HepG2 (cell line): ENCODE measurements around the gene PPP1R12B. TPM values are rescaled to one million over a fixed set of nuclear protein-coding genes. Genes with fewer than 3 reads are reported as not detected.
"Not testable (repeated sequence)": the region's sequence is repeated elsewhere in the genome, so short reads cannot be mapped to it uniquely, and the experiment has no call there.

Source experiments
- ATAC-seq: fragments of 200-7000 bp; cut with Tn5 transposase; 3 replicates; pipeline ENCODE4 v1.9.1; 2020; ENCODE audit warnings: mild to moderate bottlenecking, moderate library complexity
- BruUV-seq: library from RNA; stranded (reverse); fragments of 400-500 nt; replicated peaks from 2 replicates; lab custom pipeline; 2021; lab: Mats Ljungman, UMichigan
- CTCF ChIA-PET: fragments of 300-600 bp; formaldehyde crosslinking; extraction: SDS; loops from one replicate; lab custom pipeline; 2021; ENCODE audit warnings: low total read pairs, inconsistent platforms, low intra/inter-chr PET ratio; lab: Yijun Ruan, JAX
- POLR2A ChIA-PET: fragments of 350-600 bp; sonication (Branson Sonifier 250); formaldehyde crosslinking; loops from one replicate; lab custom pipeline; 2020; ENCODE audit warnings: antibody characterized with exemption, inconsistent platforms; lab: Yijun Ruan, JAX
- DNase-seq: peaks from one replicate; pipeline ENCODE4 v3.0.0-alpha.2; 2015; ENCODE audit warnings: low spot score
- FAIRE-seq: peaks from 3 replicates; lab custom pipeline; 2011; peaks lifted over from hg19 to GRCh38; lab: Jason Lieb, UNC
- H2AFZ ChIP-seq: one replicate; pipeline ENCODE4 v1.6.1; 2011; ENCODE audit warnings: low read length, inconsistent platforms
- H3K27ac ChIP-seq: fragments of 300-600 bp; 3 replicates; pipeline ENCODE4 v1.8.0; 2011; ENCODE audit warnings: mixed run types, mild to moderate bottlenecking, mixed read lengths, low read length, inconsistent platforms; ENCODE audit not compliant: insufficient read depth; ENCODE audit errors: extremely low read length
- H3K27me3 ChIP-seq, 2 experiments: fragments of 200-600 bp in 1 of 2; 2 replicates in 1 of 2; 3 replicates in 1 of 2; pipeline versions ENCODE4 v1.6.0 to v1.8.0; 2011; ENCODE audit warnings: low read length in 2 of 2, mild to moderate bottlenecking in 2 of 2, moderate library complexity in 2 of 2, inconsistent platforms in 1 of 2; ENCODE audit not compliant: insufficient read depth in 2 of 2, control insufficient read depth in 1 of 2
- H3K36me3 ChIP-seq, 2 experiments: fragments of 200-600 bp in 1 of 2; replicated peaks in 1 of 2; 2 replicates in 1 of 2; 3 replicates in 1 of 2; pipeline versions ENCODE4 v1.5.1 to v1.8.0; 2011; ENCODE audit warnings: low read length in 2 of 2, inconsistent platforms in 1 of 2; ENCODE audit not compliant: insufficient read depth in 2 of 2, control insufficient read depth in 1 of 2
- H3K4me1 ChIP-seq: 2 replicates; pipeline ENCODE4 v1.5.1; 2012; ENCODE audit warnings: low read length, inconsistent platforms; ENCODE audit not compliant: insufficient read depth
- H3K4me2 ChIP-seq: 2 replicates; pipeline ENCODE4 v1.6.0; 2011; ENCODE audit warnings: low read depth, low read length, inconsistent platforms
- H3K4me3 ChIP-seq, 3 experiments: fragments of 200-600 bp in 1 of 3; sonication (generic), shearing (Covaris generic) in 1 of 3; replicated peaks in 1 of 3; 2 replicates each; pipeline ENCODE4 v1.5.1; 2011 to 2016; ENCODE audit warnings: low read length in 3 of 3, inconsistent platforms in 2 of 3, low read depth in 2 of 3, mild to moderate bottlenecking in 2 of 3, control low read depth in 1 of 3, mixed read lengths in 1 of 3; ENCODE audit not compliant: insufficient read depth in 1 of 3
- H3K79me2 ChIP-seq: one replicate; pipeline ENCODE4 v1.6.1; 2011; ENCODE audit warnings: low read length, inconsistent platforms; ENCODE audit not compliant: insufficient read depth
- H3K9ac ChIP-seq: 2 replicates; pipeline ENCODE4 v1.6.0; 2011; ENCODE audit warnings: mild to moderate bottlenecking, low read depth, low read length, inconsistent platforms; ENCODE audit not compliant: insufficient read depth
- H3K9me3 ChIP-seq: 2 replicates; pipeline ENCODE4 v1.5.1; 2012; ENCODE audit warnings: mild to moderate bottlenecking, low read length
- H4K20me1 ChIP-seq: 2 replicates; pipeline ENCODE4 v1.6.0; 2011; ENCODE audit warnings: inconsistent platforms, mild to moderate bottlenecking, low read length, moderate library complexity; ENCODE audit not compliant: insufficient read depth
- CC2D1A ChIP-seq: sonication (generic); formaldehyde crosslinking; IDR thresholded peaks from 2 replicates; pipeline ENCODE4 v1.8.1; 2023; ENCODE audit warnings: mild to moderate bottlenecking, missing genetic modification reagents
- CCAR2 ChIP-seq: fragments of 200-400 bp; formaldehyde crosslinking; optimal IDR thresholded peaks from 2 replicates; pipeline ENCODE3; 2018; ENCODE audit warnings: low read depth, mild to moderate bottlenecking, low read length, moderate library complexity
- ELF3 ChIP-seq: IDR thresholded peaks from 2 replicates; pipeline ENCODE4 v1.6.1; 2016; ENCODE audit warnings: missing genetic modification reagents, missing compliant biosample characterization
- FOXP1 ChIP-seq, 2 experiments: fragments of 450-650 bp in 1 of 2; IDR thresholded peaks; 2 replicates each; pipeline ENCODE4 v1.6.1; 2017 to 2018; ENCODE audit warnings: antibody characterized with exemption in 1 of 2
- RBM39 ChIP-seq: fragments of 200-400 bp; formaldehyde crosslinking; IDR thresholded peaks from one replicate; pipeline ENCODE4 v1.6.1; 2018; ENCODE audit warnings: antibody characterized with exemption, mild to moderate bottlenecking, low read depth, low read length; ENCODE audit not compliant: poor library complexity, severe bottlenecking
- THAP11 ChIP-seq: IDR thresholded peaks from 2 replicates; pipeline ENCODE4 v1.6.1; 2016; ENCODE audit warnings: missing biosample characterization, missing genetic modification reagents
- ZNF557 ChIP-seq: sonication (generic); formaldehyde crosslinking; IDR thresholded peaks from 2 replicates; pipeline ENCODE4 v1.4.0; 2020; ENCODE audit warnings: missing genetic modification reagents
- WGBS: methylation state at CpG from one replicate; pipeline ENCODE4 v1.1.6; 2017; ENCODE audit warnings: low lambda C conversion rate; 5-methylcytosine and 5-hydroxymethylcytosine counted together
- in situ Hi-C: cut with HindIII; loops from 2 replicates; pipeline ENCODE4 v1.10.0; 2017; ENCODE audit warnings: low pct_unique_long_range_greater_than_20kb; ENCODE audit not compliant: extremely low pct_ligation_motif_present
- intact Hi-C: fragments of 100-400 bp; cut with micrococcal nuclease; formaldehyde crosslinking; loops from one replicate; pipeline ENCODE4 v1.10.0; 2022; ENCODE audit not compliant: unreplicated experiment
- polyA plus RNA-seq, 8 experiments: library from polyadenylated mRNA; depleted of rRNA in 3 of 8; stranded (reverse) in 7 of 8; unstranded in 1 of 8; fragments of >200 nt; fragmentation: Illumina TruSeq in 4 of 8; extraction: Trizol in 4 of 8; gene quantifications; 2 replicates each; pipeline versions ENCODE4 v1.2.1 to v1.2.3, GENCODE V29; 2011 to 2016; ENCODE audit warnings: low read depth in 4 of 8, missing spikeins in 1 of 8, mixed read lengths in 1 of 8; ENCODE audit not compliant: insufficient read depth in 1 of 8
- total RNA-seq, 5 experiments: library from RNA; depleted of rRNA; stranded (reverse); fragments of >200 nt; fragmentation: Illumina TruSeq; extraction: Trizol; gene quantifications; 2 replicates each; pipeline ENCODE4 v1.2.3, GENCODE V29; 2016; ENCODE audit warnings: low read depth in 1 of 5
- TF ChIP-seq, protein P1 (sequence below): sonication (generic); formaldehyde crosslinking; IDR thresholded peaks from 2 replicates; pipeline ENCODE4 v1.5.0; 2020; ENCODE audit warnings: missing genetic modification reagents

The PPP1R12B gene
- total and polyA plus RNA-seq, 2 of the 13 experiments (the other 11 are each of a cell fraction or from before 2014, with no cell fraction given), result 12.0 to 13.6 TPM

DNA sequence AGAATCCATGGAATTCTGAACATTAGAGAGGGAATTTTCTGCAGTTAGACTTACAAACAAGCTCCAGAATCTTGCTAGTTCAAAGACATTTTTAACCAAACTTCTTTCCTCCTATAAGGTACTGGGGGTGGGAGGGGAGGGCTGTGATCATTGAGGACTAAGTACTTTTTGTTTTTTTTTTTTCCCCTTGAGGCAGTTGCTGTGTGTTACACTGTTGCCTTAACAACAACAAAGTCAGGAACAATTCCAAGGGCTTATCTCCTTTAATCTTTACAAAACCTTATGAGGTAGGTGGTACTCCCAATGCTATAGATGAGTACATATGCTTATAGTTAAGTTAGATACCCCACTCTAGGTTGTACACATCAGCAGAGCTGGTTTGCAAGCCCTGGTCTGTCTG lies 62.9 kb downstream of the PPP1R12B start:
- no peaks in the 10 kb centered on the region for H3K9me3 ChIP-seq
- H3K4me1 ChIP-seq, result no peaks in the 10 kb centered on the region
- DNase-seq (no peak), FAIRE-seq (no peak), ATAC-seq (no peak)
- H3K36me3 ChIP-seq, result no peaks in the 10 kb centered on the region
- intact Hi-C loops, result no loop called here
- no peak overlapping the region for H3K9ac ChIP-seq
- CTCF ChIA-PET, result no interaction called here
- H3K27me3 ChIP-seq, result no peaks in the 10 kb centered on the region
- H2AFZ ChIP-seq, result no peak overlapping the region
- H3K4me2 ChIP-seq, result no peak overlapping the region
- H3K27ac ChIP-seq, result no peak overlapping the region
- POLR2A ChIA-PET, result interaction anchor here (0.7 kb wide), 1 partner anchor 76 kb away, joined by 3 read pairs; no protein-coding TSS in a partner anchor
- TF ChIP-seq THAP11 (no peak), FOXP1 (IDR thresholded peaks at IDR 0.05) (no peak), FOXP1 (CRISPR knock-in tag; IDR thresholded peaks at IDR 0.05) (no peak), CCAR2 (no peak), ZNF557 (CRISPR knock-in tag) (no peak), RBM39 (no peak), ELF3 (no peak), CC2D1A (CRISPR knock-in tag) (no peak)
- TF ChIP-seq, protein P1, sequence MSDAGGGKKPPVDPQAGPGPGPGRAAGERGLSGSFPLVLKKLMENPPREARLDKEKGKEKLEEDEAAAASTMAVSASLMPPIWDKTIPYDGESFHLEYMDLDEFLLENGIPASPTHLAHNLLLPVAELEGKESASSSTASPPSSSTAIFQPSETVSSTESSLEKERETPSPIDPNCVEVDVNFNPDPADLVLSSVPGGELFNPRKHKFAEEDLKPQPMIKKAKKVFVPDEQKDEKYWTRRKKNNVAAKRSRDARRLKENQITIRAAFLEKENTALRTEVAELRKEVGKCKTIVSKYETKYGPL (CRISPR knock-in tag), result no peak
- TF ChIP-seq, all 625 proteins: peak for 0
- no peaks in the 10 kb centered on the region for H4K20me1 ChIP-seq
- in situ Hi-C loops, result no loop called here
- no peaks in the 10 kb centered on the region for H3K79me2 ChIP-seq
- BruUV-seq, result no TSS peak
- no peak overlapping the region for H3K4me3 ChIP-seq

DNA sequence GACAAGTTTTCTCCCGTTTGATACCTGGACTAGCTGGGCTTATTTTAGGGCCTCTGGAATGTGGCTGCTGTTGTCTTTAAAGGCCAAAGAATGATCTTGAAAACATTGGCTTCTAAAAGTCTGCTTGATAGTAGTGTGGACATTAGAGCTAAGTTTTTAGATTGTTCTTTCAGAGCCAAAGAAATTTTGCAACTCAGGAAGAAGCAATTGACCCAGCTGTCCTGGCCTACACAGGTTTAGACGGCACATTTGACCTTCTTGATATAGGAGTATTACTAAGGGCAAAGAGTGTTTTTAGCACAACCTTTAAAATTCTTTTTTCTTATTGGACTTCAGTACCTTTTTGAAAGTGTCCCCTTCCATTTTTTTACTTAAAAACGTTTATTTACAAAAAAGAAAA lies 63.9 kb downstream of the PPP1R12B start:
- H3K9ac ChIP-seq, H2AFZ ChIP-seq, H3K27me3 ChIP-seq, ATAC-seq, H4K20me1 ChIP-seq, DNase-seq, H3K9me3 ChIP-seq, in situ Hi-C loops, POLR2A ChIA-PET, H3K4me1 ChIP-seq, H3K27ac ChIP-seq, CTCF ChIA-PET, FAIRE-seq, H3K79me2 ChIP-seq, BruUV-seq, H3K36me3 ChIP-seq, H3K4me3 ChIP-seq, intact Hi-C loops, H3K4me2 ChIP-seq: not testable (repeated sequence)
- 33% methylated on average over 3 of the region's 3 CpGs for WGBS
